Liver (tissue), 9 donors: Measurements from ENCODE around the gene ADAM10. TPM values are rescaled to one million over a fixed set of nuclear protein-coding genes. Genes with fewer than 3 reads are reported as not detected.

Experiments
- DNase-seq: peaks from one replicate; pipeline ENCODE4 v3.0.0-alpha.2; 2017; ENCODE audit warnings: low spot score
- H3K27ac ChIP-seq, 2 donors: one replicate each; pipeline ENCODE4 v1.7.0; 2013; ENCODE audit warnings: inconsistent platforms in 2 of 2, low read length in 2 of 2, control low read depth in 1 of 2, low read depth in 1 of 2, mild to moderate bottlenecking in 1 of 2
- H3K27me3 ChIP-seq, 4 donors: one replicate each; pipeline versions ENCODE4 v1.6.1 to v1.7.0; 2013; ENCODE audit warnings: low read length in 3 of 4, inconsistent platforms in 1 of 4, mild to moderate bottlenecking in 1 of 4, moderate library complexity in 1 of 4; ENCODE audit not compliant: control insufficient read depth in 4 of 4, insufficient read depth in 4 of 4
- H3K36me3 ChIP-seq, 4 donors: one replicate each; pipeline versions ENCODE4 v1.6.1 to v1.7.0; 2013; ENCODE audit warnings: low read length in 3 of 4, mild to moderate bottlenecking in 3 of 4, low read depth in 1 of 4, moderate library complexity in 1 of 4; ENCODE audit not compliant: control insufficient read depth in 4 of 4, insufficient read depth in 3 of 4
- H3K4me1 ChIP-seq, 4 donors: one replicate each; pipeline versions ENCODE4 v1.6.1 to v1.7.0; 2013; ENCODE audit warnings: low read length in 3 of 4, mild to moderate bottlenecking in 3 of 4, moderate library complexity in 1 of 4; ENCODE audit not compliant: control insufficient read depth in 4 of 4, insufficient read depth in 4 of 4
- H3K4me3 ChIP-seq, 3 donors: one replicate each; pipeline versions ENCODE4 v1.6.1 to v1.7.0; 2013; ENCODE audit warnings: low read length in 3 of 3, control low read depth in 1 of 3, low read depth in 1 of 3, mild to moderate bottlenecking in 1 of 3
- H3K9ac ChIP-seq, 2 donors: one replicate each; pipeline ENCODE4 v1.7.0; 2013; ENCODE audit warnings: low read length in 2 of 2, mild to moderate bottlenecking in 2 of 2, moderate library complexity in 2 of 2, control low read depth in 1 of 2, low read depth in 1 of 2
- H3K9me3 ChIP-seq, 4 donors: one replicate each; pipeline versions ENCODE4 v1.6.1 to v1.7.0; 2013; ENCODE audit warnings: low read length in 3 of 4; ENCODE audit not compliant: control insufficient read depth in 4 of 4
- ATF3 ChIP-seq: IDR thresholded peaks from 2 replicates; pipeline ENCODE4 v1.6.1; 2016; ENCODE audit warnings: antibody characterized with exemption
- CTCF ChIP-seq: fragments of 150-350 bp; IDR thresholded peaks from 2 replicates; pipeline ENCODE4 v1.5.1; 2017; ENCODE audit warnings: improper control_type of control experiment, low read depth, low read length; ENCODE audit not compliant: missing input control
- EGR1 ChIP-seq, 2 donors: IDR thresholded peaks; 2 replicates each; pipeline ENCODE4 v1.6.1; 2016 to 2018; ENCODE audit warnings: antibody characterized with exemption in 2 of 2, low read depth in 2 of 2
- FOXA1 ChIP-seq: IDR thresholded peaks from 2 replicates; pipeline ENCODE4 v1.6.1; 2016; ENCODE audit warnings: antibody characterized with exemption
- FOXA2 ChIP-seq: IDR thresholded peaks from 2 replicates; pipeline ENCODE4 v1.6.1; 2016; ENCODE audit warnings: antibody characterized with exemption
- GABPA ChIP-seq, 2 donors: IDR thresholded peaks in 1 of 2; conservative IDR thresholded peaks in 1 of 2; 2 replicates each; pipeline ENCODE4 v1.6.1; 2016; ENCODE audit warnings: antibody characterized with exemption in 2 of 2, mild to moderate bottlenecking in 1 of 2, moderate library complexity in 1 of 2
- HNF4A ChIP-seq, 2 donors: conservative IDR thresholded peaks; 2 replicates each; pipeline ENCODE4 v1.6.1; 2016; ENCODE audit warnings: antibody characterized with exemption in 2 of 2, mild to moderate bottlenecking in 2 of 2
- HNF4G ChIP-seq: IDR thresholded peaks from 2 replicates; pipeline ENCODE4 v1.6.1; 2016; ENCODE audit warnings: antibody characterized with exemption
- JUND ChIP-seq, 2 donors: IDR thresholded peaks; 2 replicates each; pipeline ENCODE4 v1.6.1; 2016; ENCODE audit warnings: antibody characterized with exemption in 2 of 2
- MAX ChIP-seq: IDR thresholded peaks from 2 replicates; pipeline ENCODE4 v1.6.1; 2016; ENCODE audit warnings: antibody characterized with exemption
- RAD21 ChIP-seq, 2 donors: IDR thresholded peaks; 2 replicates each; pipeline ENCODE4 v1.6.1; 2016; ENCODE audit warnings: antibody characterized with exemption in 2 of 2, mild to moderate bottlenecking in 2 of 2
- REST ChIP-seq: IDR thresholded peaks from 2 replicates; pipeline ENCODE4 v1.6.1; 2016; ENCODE audit warnings: antibody characterized with exemption, mild to moderate bottlenecking
- RXRA ChIP-seq, 2 donors: IDR thresholded peaks; 2 replicates each; pipeline ENCODE4 v1.6.1; 2017 to 2018; ENCODE audit warnings: antibody characterized with exemption in 2 of 2, mild to moderate bottlenecking in 1 of 2
- SP1 ChIP-seq: IDR thresholded peaks from 2 replicates; pipeline ENCODE4 v1.6.1; 2018; ENCODE audit warnings: antibody characterized with exemption, mild to moderate bottlenecking
- TAF1 ChIP-seq: conservative IDR thresholded peaks from 2 replicates; pipeline ENCODE4 v1.6.1; 2016; ENCODE audit warnings: antibody characterized with exemption, mild to moderate bottlenecking
- YY1 ChIP-seq: IDR thresholded peaks from 2 replicates; pipeline ENCODE4 v1.6.1; 2016; ENCODE audit warnings: antibody characterized with exemption, mild to moderate bottlenecking
- ZBTB33 ChIP-seq: IDR thresholded peaks from 2 replicates; pipeline ENCODE4 v1.6.1; 2016; ENCODE audit warnings: antibody characterized with exemption
- WGBS: extraction: QIAGEN DNeasy Blood & Tissue Kit; methylation state at CpG from one replicate; pipeline ENCODE4 v1.1.7; 2013; 5-methylcytosine and 5-hydroxymethylcytosine counted together
- polyA plus RNA-seq, 2 donors: library from polyadenylated mRNA; stranded (reverse) in 1 of 2; unstranded in 1 of 2; fragments of 200-250 nt in 1 of 2; fragments of >200 nt in 1 of 2; fragmentation: Nextera tagmentation in 1 of 2; extraction: Ambion mirVana in 1 of 2; gene quantifications; one replicate each; pipeline versions ENCODE4 v1.2.1 to v1.2.3, GENCODE V29; 2013 to 2015
- total RNA-seq, 2 donors: library from RNA; depleted of rRNA; stranded (reverse); fragments of >200 nt; gene quantifications; one replicate each; pipeline ENCODE4 v1.2.3, GENCODE V29; 2014
- donor health status: healthy.
- donor health status: healthy.
- donor health status: healthy.
- donor health status: healthy.
- donor health status: healthy.

Gene ADAM10
- total and polyA plus RNA-seq, 4 donors: 12.6 to 55.6 (median 34.6) TPM

GRCh38 chr15:58702233-58702632 is 47.3 kb downstream of the ADAM10 start:
- TF ChIP-seq FOXA1: no peak
- TF ChIP-seq RXRA (IDR thresholded peaks at IDR 0.05): no peak
- TF ChIP-seq GABPA (IDR thresholded peaks at IDR 0.05 in 1 of 2, conservative IDR thresholded peaks at IDR 0.05 in 1 of 2): no peak
- no peak for TF ChIP-seq FOXA2
- no peak for TF ChIP-seq REST
- TF ChIP-seq MAX: no peak
- no peak for TF ChIP-seq ATF3

GRCh38 chr15:58701376-58701775 is 48.1 kb downstream of the ADAM10 start:
- no peak overlapping the region for H3K4me3 ChIP-seq
- TF ChIP-seq FOXA1 (no peak), TAF1 (no peak), SP1 (no peak), HNF4G (no peak), HNF4A (conservative IDR thresholded peaks at IDR 0.05) (no peak), JUND (IDR thresholded peaks at IDR 0.05) (no peak), CTCF (no peak), EGR1 (IDR thresholded peaks at IDR 0.05; ENCODE audit: low read depth in 2 of 2) (no peak), ZBTB33 (no peak), GABPA (IDR thresholded peaks at IDR 0.05 in 1 of 2, conservative IDR thresholded peaks at IDR 0.05 in 1 of 2) (no peak), YY1 (no peak), MAX (no peak), REST (no peak), FOXA2 (no peak), RAD21 (IDR thresholded peaks at IDR 0.05) (no peak), RXRA (IDR thresholded peaks at IDR 0.05) (no peak)
- no peak overlapping the region for H3K9ac ChIP-seq
- no peaks in the 10 kb centered on the region for H3K4me1 ChIP-seq
- peaks cover 0 to 6% (median 2%) of the 10 kb centered on the region in 4 donors for H3K36me3 ChIP-seq
- no peak overlapping the region for H3K27ac ChIP-seq
- no peaks in the 10 kb centered on the region for H3K27me3 ChIP-seq
- DNase-seq: no peak
- WGBS: 94% methylated on average over 4 of the region's 4 CpGs
- peaks cover 0 to 3% (median 1%) of the 10 kb centered on the region in 4 donors for H3K9me3 ChIP-seq

More at GRCh38 chr15:58702233-58702632, 47.3 kb downstream of the ADAM10 start:
- no peaks in the 10 kb centered on the region for H3K4me1 ChIP-seq
- DNase-seq: no peak
- H3K36me3 ChIP-seq: peaks cover 0 to 6% (median 2%) of the 10 kb centered on the region in 4 donors
- H3K27me3 ChIP-seq: no peaks in the 10 kb centered on the region
- 95% methylated on average over 2 of the region's 2 CpGs for WGBS
- no peak overlapping the region for H3K4me3 ChIP-seq
- H3K9ac ChIP-seq: no peak overlapping the region
- H3K27ac ChIP-seq: no peak overlapping the region
- H3K9me3 ChIP-seq: peaks cover 0 to 3% (median 1%) of the 10 kb centered on the region in 4 donors
